WTC11 (cell line): ENCODE data around the gene ZNF771. TPM values are rescaled to one million over a fixed set of nuclear protein-coding genes. Genes with fewer than 3 reads are reported as not detected.

ENCODE experiments used
- ATAC-seq: fragments of 200-7000 bp; cut with Tn5 transposase; 2 replicates; pipeline ENCODE4 v1.10.0; 2021; ENCODE audit warnings: mild to moderate bottlenecking, moderate library complexity
- CTCF ChIA-PET: fragments of 300-600 bp; sonication (Branson Sonifier 250); formaldehyde crosslinking; loops from one replicate; lab custom pipeline; 2021; ENCODE audit warnings: antibody characterized with exemption; lab: Charles Lee
- POLR2A ChIA-PET: fragments of 350-600 bp; sonication (Branson Sonifier 250); formaldehyde crosslinking; loops from one replicate; lab custom pipeline; 2021; ENCODE audit warnings: antibody characterized with exemption; lab: Charles Lee
- DNase-seq: peaks from one replicate; pipeline ENCODE4 v3.0.0; 2021; ENCODE audit warnings: low spot score
- H3K27ac Mint-ChIP-seq: 2 replicates; pipeline ENCODE4 v1.8.0; 2021; ENCODE audit warnings: mixed read lengths
- H3K27me3 Mint-ChIP-seq: 2 replicates; pipeline ENCODE4 v1.8.0; 2021; ENCODE audit warnings: low read depth, mild to moderate bottlenecking, moderate library complexity, mixed read lengths
- H3K36me3 Mint-ChIP-seq: 2 replicates; pipeline ENCODE4 v1.8.0; 2021; ENCODE audit warnings: mixed read lengths
- H3K4me1 Mint-ChIP-seq: 2 replicates; pipeline ENCODE4 v1.8.0; 2022; ENCODE audit warnings: mixed read lengths
- H3K4me3 Mint-ChIP-seq: 2 replicates; pipeline ENCODE4 v1.8.0; 2021; ENCODE audit warnings: mild to moderate bottlenecking, moderate library complexity, mixed read lengths
- H3K9me3 Mint-ChIP-seq: 2 replicates; pipeline ENCODE4 v1.8.0; 2021; ENCODE audit warnings: mixed read lengths
- E2F1 ChIP-seq: sonication (generic); formaldehyde crosslinking; IDR thresholded peaks from 2 replicates; pipeline ENCODE4 v1.8.0; 2022; ENCODE audit warnings: mild to moderate bottlenecking, missing genetic modification reagents
- E2F4 ChIP-seq: sonication (generic); formaldehyde crosslinking; IDR thresholded peaks from 2 replicates; pipeline ENCODE4 v1.8.1; 2022; ENCODE audit warnings: low read depth, mild to moderate bottlenecking, moderate library complexity, missing genetic modification reagents, borderline replicate concordance
- ESRRA ChIP-seq: sonication (generic); formaldehyde crosslinking; IDR thresholded peaks from 2 replicates; pipeline ENCODE4 v1.8.1; 2022; ENCODE audit warnings: mild to moderate bottlenecking, missing genetic modification reagents, borderline replicate concordance
- NFE2L1 ChIP-seq: sonication (generic); formaldehyde crosslinking; IDR thresholded peaks from 2 replicates; pipeline ENCODE4 v1.8.1; 2023; ENCODE audit warnings: missing genetic modification reagents
- SMAD3 ChIP-seq: sonication (generic); formaldehyde crosslinking; IDR thresholded peaks from 2 replicates; pipeline ENCODE4 v1.8.0; 2022; ENCODE audit warnings: missing genetic modification reagents, mild to moderate bottlenecking, borderline replicate concordance
- USF2 ChIP-seq: sonication (generic); formaldehyde crosslinking; IDR thresholded peaks from 2 replicates; pipeline ENCODE4 v1.8.1; 2023; ENCODE audit warnings: mild to moderate bottlenecking, missing genetic modification reagents, moderate library complexity
- ZNF232 ChIP-seq: sonication (generic); formaldehyde crosslinking; IDR thresholded peaks from 2 replicates; pipeline ENCODE4 v1.8.0; 2022; ENCODE audit warnings: mild to moderate bottlenecking, missing genetic modification reagents
- ZNF317 ChIP-seq: sonication (generic); formaldehyde crosslinking; IDR thresholded peaks from 2 replicates; pipeline ENCODE4 v1.8.1; 2023; ENCODE audit warnings: low read depth, mild to moderate bottlenecking, moderate library complexity, missing genetic modification reagents, borderline replicate concordance
- ZNF425 ChIP-seq: fragments of 250-450 bp; sonication (Bioruptor Pico); conservative IDR thresholded peaks from 2 replicates; pipeline ENCODE4 v1.9.0; 2021; ENCODE audit warnings: mild to moderate bottlenecking
- total RNA-seq: library from RNA; stranded (reverse); gene quantifications from 3 replicates; pipeline ENCODE4 v1.2.3, GENCODE V29; 2021
- TF ChIP-seq, protein P1 (sequence below): sonication (generic); formaldehyde crosslinking; IDR thresholded peaks from 2 replicates; pipeline ENCODE4 v1.8.0; 2023; ENCODE audit warnings: mild to moderate bottlenecking, missing genetic modification reagents

Gene ZNF771
- total RNA-seq, 1 experiment from 2014 or later: 10.0 TPM

GRCh38 chr16:30397776-30398660, 9.4 kb upstream of the ZNF771 start:
- H3K36me3 Mint-ChIP-seq: peaks cover 5% of the 10 kb centered on the region
- H3K4me3 Mint-ChIP-seq: no peak overlapping the region
- no peak overlapping the region for H3K27ac Mint-ChIP-seq
- no peak for ATAC-seq
- H3K9me3 Mint-ChIP-seq: no peaks in the 10 kb centered on the region
- TF ChIP-seq SMAD3 (CRISPR knock-in tag) (no peak), ZNF232 (CRISPR knock-in tag) (no peak), ZNF425 (no peak)
- ChIA-PET CTCF (interaction anchor here (9.3 kb wide), 1 partner anchor 10 kb away, joined by 97 read pairs; the partner anchor contains the start of gene ZNF771), POLR2A (no interaction called here)
- H3K27me3 Mint-ChIP-seq: peaks cover 6% of the 10 kb centered on the region
- peaks cover 43% of the 10 kb centered on the region for H3K4me1 Mint-ChIP-seq
- DNase-seq: no peak

- POLR2A ChIA-PET: interaction anchor here (0.6 to 1.3 kb wide), 3 partner anchors 11 to 44 kb away, joined by 3 to 4 read pairs (median 3); partner anchors contain the start of gene CD2BP2
- no peak for DNase-seq
- CTCF ChIA-PET: interaction anchor here (1.1 to 9.3 kb wide), 4 partner anchors 9 to 307 kb away, joined by 4 to 97 read pairs (median 10); partner anchors contain the start of genes TBC1D10B, TBX6 and ZNF771
- Mint-ChIP-seq H3K27ac (peak overlapping the region; percentile 98), H3K36me3 (peaks cover 5% of the 10 kb centered on the region), H3K27me3 (peaks cover 10% of the 10 kb centered on the region), H3K4me1 (peaks cover 39% of the 10 kb centered on the region), H3K4me3 (peak overlapping the region; percentile 89; the same call in 1 of the 2 replicates), H3K9me3 (no peaks in the 10 kb centered on the region)
- no peak for TF ChIP-seq ESRRA (CRISPR knock-in tag)
- TF ChIP-seq NFE2L1: no peak
- TF ChIP-seq USF2: no peak
- TF ChIP-seq, protein P1, sequence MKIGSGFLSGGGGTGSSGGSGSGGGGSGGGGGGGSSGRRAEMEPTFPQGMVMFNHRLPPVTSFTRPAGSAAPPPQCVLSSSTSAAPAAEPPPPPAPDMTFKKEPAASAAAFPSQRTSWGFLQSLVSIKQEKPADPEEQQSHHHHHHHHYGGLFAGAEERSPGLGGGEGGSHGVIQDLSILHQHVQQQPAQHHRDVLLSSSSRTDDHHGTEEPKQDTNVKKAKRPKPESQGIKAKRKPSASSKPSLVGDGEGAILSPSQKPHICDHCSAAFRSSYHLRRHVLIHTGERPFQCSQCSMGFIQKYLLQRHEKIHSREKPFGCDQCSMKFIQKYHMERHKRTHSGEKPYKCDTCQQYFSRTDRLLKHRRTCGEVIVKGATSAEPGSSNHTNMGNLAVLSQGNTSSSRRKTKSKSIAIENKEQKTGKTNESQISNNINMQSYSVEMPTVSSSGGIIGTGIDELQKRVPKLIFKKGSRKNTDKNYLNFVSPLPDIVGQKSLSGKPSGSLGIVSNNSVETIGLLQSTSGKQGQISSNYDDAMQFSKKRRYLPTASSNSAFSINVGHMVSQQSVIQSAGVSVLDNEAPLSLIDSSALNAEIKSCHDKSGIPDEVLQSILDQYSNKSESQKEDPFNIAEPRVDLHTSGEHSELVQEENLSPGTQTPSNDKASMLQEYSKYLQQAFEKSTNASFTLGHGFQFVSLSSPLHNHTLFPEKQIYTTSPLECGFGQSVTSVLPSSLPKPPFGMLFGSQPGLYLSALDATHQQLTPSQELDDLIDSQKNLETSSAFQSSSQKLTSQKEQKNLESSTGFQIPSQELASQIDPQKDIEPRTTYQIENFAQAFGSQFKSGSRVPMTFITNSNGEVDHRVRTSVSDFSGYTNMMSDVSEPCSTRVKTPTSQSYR (CRISPR knock-in tag): no peak
- no peak for TF ChIP-seq ZNF317
- TF ChIP-seq E2F4 (CRISPR knock-in tag): no peak
- TF ChIP-seq E2F1 (CRISPR knock-in tag): no peak
- ATAC-seq: no peak
Measured at GRCh38 chr16:30398661-30399434, 8.6 kb upstream of the ZNF771 start.
